Endothelial cell of umbilical vein (primary cell): ENCODE measurements around the gene DMD. TPM values are rescaled to one million over a fixed set of nuclear protein-coding genes. Genes with fewer than 3 reads are reported as not detected.

Experiments used
- BruUV-seq: library from RNA; stranded (reverse); fragments of 400-500 nt; replicated peaks from 2 replicates; lab custom pipeline; 2021; lab: Mats Ljungman, UMichigan
- CTCF ChIA-PET: fragments of 300-600, 350-600 bp; sonication (Branson Sonifier 250); formaldehyde crosslinking; loops from one replicate; lab custom pipeline; 2021; ENCODE audit warnings: antibody characterized with exemption, inconsistent platforms; lab: Charles Lee
- POLR2A ChIA-PET: fragments of 300-600, 350-600 bp; sonication (Branson Sonifier 250); formaldehyde crosslinking; loops from one replicate; lab custom pipeline; 2021; ENCODE audit warnings: antibody characterized with exemption, inconsistent platforms; lab: Charles Lee
- DNase-seq: peaks from one replicate; pipeline ENCODE4 v3.0.0-alpha.2; 2011; ENCODE audit warnings: low read depth, low spot score
- FAIRE-seq: peaks from 2 replicates; lab custom pipeline; 2011; peaks lifted over from hg19 to GRCh38; lab: Jason Lieb, UNC
- H2AFZ ChIP-seq: 2 replicates; pipeline ENCODE4 v1.6.0; 2012; ENCODE audit warnings: low read depth, low read length, control low read depth, inconsistent platforms
- H3K27ac ChIP-seq: 2 replicates; pipeline ENCODE4 v1.5.1; 2011; ENCODE audit warnings: low read depth, mild to moderate bottlenecking, control low read depth, low read length, moderate library complexity; ENCODE audit not compliant: insufficient read depth
- H3K27me3 ChIP-seq, 2 experiments: 2 replicates each; pipeline versions ENCODE4 v1.6.0 to v1.6.1; 2011; ENCODE audit warnings: low read length in 2 of 2, mixed read lengths in 1 of 2; ENCODE audit not compliant: control insufficient read depth in 2 of 2, insufficient read depth in 2 of 2
- H3K36me3 ChIP-seq, 2 experiments: 2 replicates in 1 of 2; 3 replicates in 1 of 2; pipeline ENCODE4 v1.5.1; 2011; ENCODE audit warnings: low read length in 2 of 2, mild to moderate bottlenecking in 1 of 2, moderate library complexity in 1 of 2; ENCODE audit not compliant: control insufficient read depth in 2 of 2, insufficient read depth in 2 of 2; ENCODE audit errors: extremely low read depth in 1 of 2
- H3K4me1 ChIP-seq: 3 replicates; pipeline ENCODE4 v1.5.1; 2011; ENCODE audit warnings: mild to moderate bottlenecking, low read length; ENCODE audit not compliant: control insufficient read depth, insufficient read depth; ENCODE audit errors: extremely low read depth
- H3K4me2 ChIP-seq: 2 replicates; pipeline ENCODE4 v1.6.1; 2011; ENCODE audit warnings: low read length, control low read depth, mixed read lengths; ENCODE audit not compliant: insufficient read depth
- H3K4me3 ChIP-seq, 3 experiments: fragments of 200-600 bp in 1 of 3; sonication (generic), shearing (Covaris generic) in 1 of 3; replicated peaks in 1 of 3; 2 replicates each; pipeline ENCODE4 v1.5.1; 2011 to 2016; ENCODE audit warnings: control low read depth in 3 of 3, low read length in 3 of 3, mild to moderate bottlenecking in 2 of 3, inconsistent platforms in 1 of 3, low read depth in 1 of 3, moderate library complexity in 1 of 3; ENCODE audit not compliant: insufficient read depth in 1 of 3
- H3K79me2 ChIP-seq: 2 replicates; pipeline ENCODE4 v1.6.0; 2012; ENCODE audit warnings: low read length, inconsistent platforms; ENCODE audit not compliant: control insufficient read depth, insufficient read depth
- H3K9ac ChIP-seq: replicated peaks from 2 replicates; pipeline ENCODE3; 2011; ENCODE audit warnings: low read length, control low read depth; ENCODE audit not compliant: insufficient read depth; ENCODE audit errors: extremely low read depth
- H3K9me1 ChIP-seq: replicated peaks from 3 replicates; pipeline ENCODE4 v1.6.0; 2011; ENCODE audit warnings: mild to moderate bottlenecking, low read length; ENCODE audit not compliant: control insufficient read depth, insufficient read depth; ENCODE audit errors: extremely low read depth
- H3K9me3 ChIP-seq: replicated peaks from 2 replicates; pipeline ENCODE4 v1.5.1; 2012; ENCODE audit warnings: low read length, inconsistent platforms; ENCODE audit not compliant: control insufficient read depth, insufficient read depth
- H4K20me1 ChIP-seq: replicated peaks from 2 replicates; pipeline ENCODE3; 2011; ENCODE audit warnings: mild to moderate bottlenecking, low read length; ENCODE audit not compliant: control insufficient read depth, insufficient read depth; ENCODE audit errors: extremely low read depth
- EZH2 ChIP-seq: IDR thresholded peaks from 2 replicates; pipeline ENCODE4 v1.6.1; 2012; ENCODE audit warnings: borderline replicate concordance, low read depth, mild to moderate bottlenecking, moderate library complexity, low read length, inconsistent platforms; ENCODE audit not compliant: severe bottlenecking
- FOS ChIP-seq: IDR thresholded peaks from 2 replicates; pipeline ENCODE4 v1.6.1; 2011; ENCODE audit warnings: mild to moderate bottlenecking, low read length, moderate library complexity, borderline replicate concordance; ENCODE audit not compliant: insufficient read depth
- GATA2 ChIP-seq: IDR thresholded peaks from 2 replicates; pipeline ENCODE4 v1.7.0; 2011; ENCODE audit warnings: low read depth, mild to moderate bottlenecking, moderate library complexity, mixed read lengths, low read length; ENCODE audit not compliant: insufficient read length, insufficient read depth
- JUN ChIP-seq: IDR thresholded peaks from 2 replicates; pipeline ENCODE4 v1.6.1; 2011; ENCODE audit warnings: borderline replicate concordance, low read depth; ENCODE audit not compliant: insufficient read length, insufficient read depth
- MAX ChIP-seq: IDR thresholded peaks from 2 replicates; pipeline ENCODE4 v1.6.1; 2011; ENCODE audit not compliant: insufficient read depth, insufficient read length
- MYC ChIP-seq: IDR thresholded peaks from one replicate; pipeline ENCODE4 v1.6.1; 2011; ENCODE audit warnings: mild to moderate bottlenecking, low read depth, low read length
- POLR2A ChIP-seq: IDR thresholded peaks from 2 replicates; pipeline ENCODE4 v1.6.1; 2012; ENCODE audit warnings: low read depth, mild to moderate bottlenecking, control low read depth, low read length
- POLR2AphosphoS5 ChIP-seq: IDR thresholded peaks from 2 replicates; pipeline ENCODE4 v1.6.1; 2012; ENCODE audit warnings: low read depth, mild to moderate bottlenecking, control low read depth, low read length, moderate library complexity; ENCODE audit not compliant: insufficient read depth
- dilution Hi-C: fragments of 300-500 bp; cut with MboI; formaldehyde crosslinking; loops from one replicate; pipeline ENCODE4 v1.15.0; 2019; ENCODE audit warnings: low sequenced_read_pairs; ENCODE audit not compliant: extremely low pct_ligation_motif_present
- intact Hi-C: fragments of 100-400 bp; cut with micrococcal nuclease; formaldehyde crosslinking; loops from one replicate; pipeline ENCODE4 v1.10.0; 2022
- polyA plus RNA-seq, 4 experiments: library from polyadenylated mRNA; depleted of rRNA in 3 of 4; stranded (reverse) in 3 of 4; unstranded in 1 of 4; fragments of >200 nt; gene quantifications; 2 replicates each; pipeline versions ENCODE4 v1.2.1 to v1.2.3, GENCODE V29; 2011 to 2012; ENCODE audit warnings: missing spikeins in 1 of 4
- total RNA-seq: library from RNA; stranded (reverse); gene quantifications from 2 replicates; pipeline ENCODE4 v1.2.3, GENCODE V29; 2021
- TF ChIP-seq, protein P1 (sequence below), 2 donors: IDR thresholded peaks; 1 replicate in 1 of 2; 2 replicates in 1 of 2; pipeline ENCODE4 v1.5.1; 2011; ENCODE audit warnings: low read length in 2 of 2, mild to moderate bottlenecking in 2 of 2, moderate library complexity in 2 of 2, control low read depth in 1 of 2, inconsistent platforms in 1 of 2, low read depth in 1 of 2; ENCODE audit not compliant: insufficient read depth in 1 of 2; ENCODE audit errors: extremely low read depth in 1 of 2

DMD gene
- total and polyA plus RNA-seq, 2 donors (not counting 3 experiments of a cell fraction or from before 2014, with no cell fraction given) = 7.3 to 9.0 TPM

GRCh38 chrX:31181377-31182000, 2029.9 kb downstream of the DMD start:
- POLR2A ChIA-PET = no interaction called here
- no peak for DNase-seq
- no peak for FAIRE-seq

More at GRCh38 chrX:31181377-31182000, 2029.9 kb downstream of the DMD start:
- H3K9ac ChIP-seq = no peak overlapping the region
- no peaks in the 10 kb centered on the region for H3K9me3 ChIP-seq
- no peak overlapping the region for H2AFZ ChIP-seq
- no peak overlapping the region for H3K27ac ChIP-seq
- H3K4me3 ChIP-seq = no peak overlapping the region
- CTCF ChIA-PET = no interaction called here
- dilution Hi-C loops = no loop called here
- no peaks in the 10 kb centered on the region for H3K9me1 ChIP-seq
- no peak overlapping the region for H3K4me2 ChIP-seq
- H4K20me1 ChIP-seq = no peaks in the 10 kb centered on the region
- no peaks in the 10 kb centered on the region for H3K4me1 ChIP-seq
- H3K36me3 ChIP-seq = no peaks in the 10 kb centered on the region
- TF ChIP-seq EZH2 (no peak), GATA2 (no peak), JUN (no peak), MAX (no peak), POLR2A (no peak), FOS (no peak), POLR2AphosphoS5 (no peak), MYC (no peak)
- TF ChIP-seq, protein P1, sequence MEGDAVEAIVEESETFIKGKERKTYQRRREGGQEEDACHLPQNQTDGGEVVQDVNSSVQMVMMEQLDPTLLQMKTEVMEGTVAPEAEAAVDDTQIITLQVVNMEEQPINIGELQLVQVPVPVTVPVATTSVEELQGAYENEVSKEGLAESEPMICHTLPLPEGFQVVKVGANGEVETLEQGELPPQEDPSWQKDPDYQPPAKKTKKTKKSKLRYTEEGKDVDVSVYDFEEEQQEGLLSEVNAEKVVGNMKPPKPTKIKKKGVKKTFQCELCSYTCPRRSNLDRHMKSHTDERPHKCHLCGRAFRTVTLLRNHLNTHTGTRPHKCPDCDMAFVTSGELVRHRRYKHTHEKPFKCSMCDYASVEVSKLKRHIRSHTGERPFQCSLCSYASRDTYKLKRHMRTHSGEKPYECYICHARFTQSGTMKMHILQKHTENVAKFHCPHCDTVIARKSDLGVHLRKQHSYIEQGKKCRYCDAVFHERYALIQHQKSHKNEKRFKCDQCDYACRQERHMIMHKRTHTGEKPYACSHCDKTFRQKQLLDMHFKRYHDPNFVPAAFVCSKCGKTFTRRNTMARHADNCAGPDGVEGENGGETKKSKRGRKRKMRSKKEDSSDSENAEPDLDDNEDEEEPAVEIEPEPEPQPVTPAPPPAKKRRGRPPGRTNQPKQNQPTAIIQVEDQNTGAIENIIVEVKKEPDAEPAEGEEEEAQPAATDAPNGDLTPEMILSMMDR (IDR thresholded peaks at IDR 0.05; ENCODE audit: extremely low read depth in 1 of 2, insufficient read depth in 1 of 2, low read depth in 1 of 2, low read length in 2 of 2) = no peak
- H3K27me3 ChIP-seq = no peaks in the 10 kb centered on the region
- intact Hi-C loops = no loop called here
- no TSS peak for BruUV-seq
- H3K79me2 ChIP-seq = no peaks in the 10 kb centered on the region
